HG03025 (cell line): ENCODE results near the gene SMPX.

Experiments
- ATAC-seq: cut with Tn5 transposase; IDR thresholded peaks from one replicate; pipeline ENCODE4 v1.9.1; 2021; ENCODE audit warnings: mild to moderate bottlenecking, moderate library complexity; ENCODE audit not compliant: unreplicated experiment, low FRiP score

The SMPX gene

DNA sequence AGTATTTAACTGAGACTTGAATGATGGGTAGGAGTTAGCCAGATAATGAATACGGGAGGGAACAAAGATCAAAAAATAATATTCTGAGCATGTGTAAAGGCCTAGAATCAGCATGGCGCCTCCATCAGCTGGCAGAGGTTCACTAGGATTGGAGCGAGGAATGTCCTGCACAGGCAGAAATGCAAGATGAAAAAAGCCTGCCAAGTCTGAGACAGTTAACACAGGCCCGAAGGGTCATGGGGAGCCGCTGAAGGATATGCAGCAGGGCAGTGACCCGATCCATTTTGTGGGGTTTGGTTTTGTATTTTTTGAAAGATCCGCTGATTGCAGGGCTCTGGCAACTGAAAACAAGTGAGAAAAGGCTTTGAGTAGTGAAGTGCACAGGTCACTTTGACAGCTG is 40.1 kb downstream of the SMPX start:
- no peak for ATAC-seq

DNA sequence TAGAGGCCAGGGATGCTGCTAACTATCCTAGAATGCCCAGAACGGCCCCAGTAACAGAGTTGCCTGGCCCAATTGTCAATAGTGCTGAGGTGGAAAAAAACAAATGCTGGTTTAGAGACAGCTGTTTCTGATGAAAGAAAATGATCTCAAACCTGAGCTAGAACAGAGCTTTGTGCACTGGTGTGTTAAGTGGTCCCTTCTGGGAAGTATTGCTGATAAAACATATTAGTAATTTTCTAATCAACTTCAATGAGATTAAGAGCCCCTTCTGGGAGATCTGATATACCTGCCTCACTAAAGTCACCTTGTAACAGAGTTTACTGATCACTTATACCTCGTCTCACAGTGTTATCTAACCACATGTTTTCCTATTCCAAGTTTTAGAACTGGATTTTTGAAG is 42.1 kb downstream of the SMPX start:
- no peak for ATAC-seq

GRCh38 chrX:21715337-21715736 is 42.6 kb downstream of the SMPX start:
- ATAC-seq, result no peak

GRCh38 chrX:21711848-21712197 is 46.1 kb downstream of the SMPX start:
- no peak for ATAC-seq

DNA sequence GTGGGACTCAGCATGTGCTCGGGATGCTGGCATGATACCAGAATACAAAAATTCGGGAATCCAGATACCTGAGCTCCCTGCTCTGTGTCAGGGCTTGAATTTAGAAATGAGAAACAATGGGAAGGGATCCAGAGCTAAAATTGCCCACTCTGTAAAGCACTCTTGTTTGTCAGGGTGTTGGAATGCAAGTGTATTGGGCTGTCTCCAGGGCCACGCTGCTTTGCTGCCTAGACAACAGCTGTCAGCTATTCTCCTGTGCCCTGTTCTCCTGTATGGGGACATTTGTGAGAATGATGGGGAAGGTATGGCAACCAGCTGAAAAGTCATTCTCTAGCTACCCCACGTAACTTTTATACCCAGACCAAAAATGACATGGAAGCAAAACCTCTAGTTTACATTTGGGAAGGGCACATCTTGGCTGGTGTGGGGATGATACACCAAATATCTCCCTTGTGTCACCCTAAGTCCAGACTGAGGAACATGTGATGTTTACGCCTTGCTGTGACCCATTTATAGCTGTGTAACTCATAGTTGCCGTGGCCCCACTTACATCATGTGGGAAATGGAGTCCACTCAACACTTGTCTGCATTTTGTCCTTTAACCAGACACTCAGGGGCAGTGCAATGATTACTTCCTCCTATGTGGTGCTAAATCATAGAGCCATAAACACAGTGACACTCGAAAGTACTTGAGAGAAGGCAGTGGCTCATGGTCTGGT is 46.6 kb downstream of the SMPX start:
- ATAC-seq, result no peak

DNA sequence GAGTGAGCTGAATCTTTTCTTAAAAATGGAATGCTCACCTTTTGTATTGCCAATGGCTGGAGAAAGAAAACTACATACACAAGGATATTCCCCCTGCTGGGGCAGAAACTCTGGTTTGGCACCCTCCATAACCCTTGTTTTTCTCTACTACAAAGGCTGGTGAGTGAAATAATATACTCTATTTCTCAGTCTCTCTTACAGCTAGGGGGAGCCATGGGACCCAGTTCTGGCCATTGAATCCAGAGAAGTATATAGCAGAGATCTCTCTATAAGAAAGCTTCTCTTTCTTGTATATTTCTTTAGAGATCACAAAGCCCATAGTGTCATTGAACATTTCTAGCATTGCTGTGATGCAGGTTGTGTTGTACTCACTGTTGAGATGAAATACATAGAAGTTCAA is 49.8 kb downstream of the SMPX start:
- ATAC-seq, result no peak

DNA sequence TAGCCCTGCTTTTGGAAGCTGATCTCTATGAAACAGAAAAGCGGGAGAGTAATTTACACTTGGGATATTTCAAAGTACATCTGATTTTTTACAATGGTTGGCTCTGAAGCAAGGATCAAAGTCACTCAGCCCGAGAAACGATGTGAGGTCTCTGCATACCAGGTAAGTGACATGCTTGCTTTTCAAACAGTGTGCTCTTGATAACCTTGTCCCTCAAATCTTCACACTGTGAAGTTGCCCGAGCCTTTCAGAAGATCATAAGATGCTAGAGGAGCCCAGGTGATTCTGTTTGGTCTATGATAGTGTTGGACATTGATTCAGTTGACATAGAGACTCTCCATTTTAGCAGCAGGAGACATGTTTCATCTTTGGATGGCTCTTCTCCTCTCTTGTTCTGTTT is 52.7 kb downstream of the SMPX start:
- ATAC-seq, result no peak

DNA sequence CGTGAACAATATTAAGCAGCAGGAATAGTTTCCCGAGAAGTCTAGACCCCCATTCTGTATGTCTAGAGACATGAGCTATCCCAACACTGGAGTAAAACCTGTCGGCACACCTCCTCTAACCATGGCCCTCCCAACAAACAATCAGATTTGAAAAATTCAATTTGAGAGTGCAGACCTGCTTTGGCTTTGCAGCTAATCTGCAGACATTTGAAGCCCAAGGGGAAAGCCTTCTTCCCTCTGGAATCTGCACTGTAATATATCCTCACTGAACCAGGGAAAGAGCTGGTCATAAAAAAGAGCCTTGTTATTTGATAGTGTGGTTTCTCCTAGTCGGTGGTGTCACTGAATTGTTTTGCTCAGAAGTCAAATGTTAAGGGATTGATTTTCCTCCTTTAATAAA is 55.2 kb downstream of the SMPX start:
- no peak for ATAC-seq

DNA sequence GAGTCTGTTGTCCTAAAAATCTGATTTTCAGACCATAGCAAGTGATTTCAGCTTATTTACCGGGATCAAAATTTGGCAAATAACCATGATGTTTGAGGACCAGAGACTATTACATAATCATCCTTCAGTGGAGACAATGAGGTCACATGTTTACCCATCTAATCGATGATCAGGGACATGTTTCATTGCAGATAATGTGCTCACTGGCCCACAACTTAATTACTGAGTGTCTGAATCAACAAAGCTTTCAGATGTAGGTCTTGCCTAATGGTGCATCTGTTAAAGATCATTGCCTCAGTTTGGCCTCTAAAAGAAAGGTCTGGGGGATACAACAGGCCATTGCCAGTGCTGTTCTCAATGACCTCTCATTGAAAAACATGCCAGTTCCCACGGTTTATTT is 56.9 kb downstream of the SMPX start:
- no peak for ATAC-seq

- no peak for ATAC-seq
Measured at GRCh38 chrX:21700275-21700674, 57.6 kb downstream of the SMPX start.

DNA sequence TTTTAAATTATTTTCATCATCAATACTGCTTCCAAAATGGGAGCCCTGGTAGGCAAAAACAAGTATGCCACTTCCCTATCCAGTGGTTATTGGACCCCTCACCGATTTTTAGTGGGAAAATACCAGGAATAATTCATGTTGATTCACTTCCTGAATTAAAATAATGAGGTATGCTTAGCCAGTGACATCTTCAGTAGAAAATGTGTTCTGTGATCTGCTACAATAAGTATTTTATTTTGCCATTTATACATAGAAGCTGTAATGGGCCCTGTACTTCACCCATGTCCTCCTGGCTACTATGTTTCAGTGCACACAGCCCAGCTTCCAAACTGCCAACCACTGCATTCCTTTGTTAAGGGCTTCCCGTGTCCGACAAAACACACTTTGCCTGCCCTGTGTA is 58.8 kb downstream of the SMPX start:
- no peak for ATAC-seq

DNA sequence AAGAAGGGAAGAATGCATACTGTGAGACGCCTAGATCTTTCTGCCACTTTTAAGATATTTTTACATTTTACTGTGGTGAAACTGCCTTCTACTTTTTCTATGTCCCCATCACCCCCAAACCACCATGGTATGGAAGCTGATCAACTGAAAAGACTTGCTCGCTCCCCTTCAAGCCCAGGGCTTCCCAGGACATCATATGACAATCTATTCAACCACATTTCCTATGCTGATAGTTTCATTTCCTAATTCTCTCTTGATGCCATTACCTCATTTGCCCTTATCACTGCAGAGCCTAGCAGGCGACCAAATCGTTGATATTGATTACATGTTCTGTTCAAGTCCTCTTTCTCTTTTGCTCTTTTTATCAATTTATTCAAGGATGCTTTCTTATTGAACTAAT is 59.6 kb downstream of the SMPX start:
- no peak for ATAC-seq

DNA sequence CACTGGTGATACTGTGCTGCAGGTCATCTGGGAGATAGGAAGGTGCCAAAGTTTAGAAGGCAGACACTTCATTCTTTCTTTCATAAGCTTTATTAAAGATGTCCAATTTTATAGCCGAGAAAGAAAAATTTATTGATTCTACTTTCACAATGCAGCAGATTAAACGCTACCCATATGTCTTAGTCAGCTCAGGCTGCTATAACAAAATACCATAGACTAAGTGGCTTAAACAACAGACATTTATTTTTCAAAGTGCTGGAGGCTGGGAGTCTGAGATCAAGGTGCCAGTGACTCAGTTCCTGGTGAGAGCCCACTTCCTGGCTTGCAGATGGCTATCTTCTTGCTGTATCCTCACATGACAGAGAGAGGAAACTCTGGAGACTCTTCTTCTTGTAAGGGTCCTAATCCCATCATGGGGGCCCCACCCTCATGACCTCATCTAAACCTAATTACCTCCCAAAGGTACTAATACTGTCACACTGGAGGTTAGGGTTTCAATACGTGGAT is 66.4 kb downstream of the SMPX start:
- ATAC-seq, result no peak

DNA sequence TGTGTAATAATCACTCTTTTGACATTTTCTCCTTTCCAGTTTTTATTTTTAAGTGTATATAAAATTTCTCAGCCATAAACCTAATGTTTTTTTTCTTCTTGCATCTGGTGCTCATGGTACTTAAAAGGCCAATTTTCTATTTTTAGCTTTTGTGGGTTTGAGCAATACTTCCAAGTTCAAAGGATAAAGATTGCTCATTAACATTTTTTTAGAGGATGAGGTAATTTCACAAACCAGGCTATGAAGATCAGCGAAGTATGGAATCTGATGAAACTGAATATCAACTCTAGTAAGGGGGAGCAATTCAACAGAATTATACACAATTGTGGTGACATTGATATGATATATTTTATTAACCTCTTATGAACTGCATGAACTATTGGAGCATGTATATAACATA is 74.0 kb downstream of the SMPX start:
- ATAC-seq, result no peak

GRCh38 chrX:21678048-21678612 is 79.8 kb downstream of the SMPX start:
- ATAC-seq, result no peak

GRCh38 chrX:21675931-21676330 is 82.0 kb downstream of the SMPX start:
- no peak for ATAC-seq

- no peak for ATAC-seq
Measured at GRCh38 chrX:21674430-21675186, 83.3 kb downstream of the SMPX start.

- no peak for ATAC-seq
Measured at GRCh38 chrX:21666679-21667078, 91.2 kb downstream of the SMPX start.

GRCh38 chrX:21666252-21666651 is 91.7 kb downstream of the SMPX start:
- no peak for ATAC-seq

GRCh38 chrX:21662761-21663160 is 95.2 kb downstream of the SMPX start:
- no peak for ATAC-seq

- ATAC-seq, result no peak
Measured at GRCh38 chrX:21661316-21661715, 96.6 kb downstream of the SMPX start.

DNA sequence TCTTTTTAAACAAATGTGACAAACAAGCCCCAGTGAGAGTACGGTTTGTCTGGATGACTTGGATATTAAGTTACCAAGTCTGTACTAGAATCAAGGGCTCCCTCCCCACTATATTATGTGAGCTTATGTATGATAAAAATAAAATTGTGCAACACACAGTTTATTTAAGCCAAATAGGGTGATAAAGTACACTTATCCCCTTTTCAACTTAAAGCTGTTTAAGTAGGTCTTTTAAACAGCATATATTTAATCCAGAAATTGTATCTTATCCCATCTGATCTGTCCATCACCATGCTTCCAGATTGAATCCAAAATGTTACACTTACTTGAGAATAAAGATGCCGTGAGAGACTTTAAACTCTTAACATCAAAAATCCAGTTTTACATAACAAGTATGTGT is 97.8 kb downstream of the SMPX start:
- no peak for ATAC-seq
